CD4-positive, alpha-beta T cell (primary cell): ENCODE measurements around the gene KRTAP21-3. TPM values are rescaled to one million over a fixed set of nuclear protein-coding genes. Genes with fewer than 3 reads are reported as not detected.

Source experiments
- ATAC-seq: fragments of 200-7000 bp; cut with Tn5 transposase; one replicate; pipeline ENCODE4 v1.10.0; 2022; ENCODE audit warnings: mild to moderate bottlenecking; ENCODE audit not compliant: poor library complexity
- CTCF ChIA-PET: fragments of 350-600 bp; sonication (Branson Sonifier 250); formaldehyde crosslinking; loops from one replicate; lab custom pipeline; 2021; ENCODE audit warnings: antibody characterized with exemption, inconsistent platforms; lab: Charles Lee
- POLR2A ChIA-PET: fragments of 350-600 bp; sonication (Branson Sonifier 250); formaldehyde crosslinking; loops from one replicate; lab custom pipeline; 2021; ENCODE audit warnings: antibody characterized with exemption, inconsistent platforms; lab: Charles Lee
- DNase-seq, 14 experiments: peaks; one replicate each; pipeline ENCODE4 v3.0.0-alpha.2; 2013 to 2020; ENCODE audit warnings: mixed read lengths in 2 of 14
- H3K27ac ChIP-seq, 2 donors: one replicate each; pipeline versions ENCODE4 v1.5.1 to v1.7.0; 2013; ENCODE audit warnings: low read length in 2 of 2, low read depth in 1 of 2, mild to moderate bottlenecking in 1 of 2
- H3K27me3 ChIP-seq, 2 experiments: 1 replicate in 1 of 2; 2 replicates in 1 of 2; pipeline versions ENCODE4 v1.6.1 to v1.7.0; 2013; ENCODE audit warnings: low read length in 2 of 2, control low read depth in 1 of 2, mild to moderate bottlenecking in 1 of 2, moderate library complexity in 1 of 2; ENCODE audit not compliant: insufficient read depth in 2 of 2, control insufficient read depth in 1 of 2
- H3K36me3 ChIP-seq: one replicate; pipeline ENCODE4 v1.6.1; 2013; ENCODE audit warnings: low read length, control low read depth; ENCODE audit not compliant: insufficient read depth
- H3K4me1 ChIP-seq: one replicate; pipeline ENCODE4 v1.6.1; 2013; ENCODE audit warnings: low read length, control low read depth; ENCODE audit not compliant: insufficient read depth
- H3K4me3 ChIP-seq: one replicate; pipeline ENCODE4 v1.5.1; 2013; ENCODE audit warnings: mild to moderate bottlenecking, low read length, moderate library complexity
- H3K9me3 ChIP-seq, 2 experiments: 1 replicate in 1 of 2; 2 replicates in 1 of 2; pipeline versions ENCODE4 v1.6.1 to v1.7.0; 2013; ENCODE audit warnings: low read length in 2 of 2, mild to moderate bottlenecking in 2 of 2, control low read depth in 1 of 2, moderate library complexity in 1 of 2; ENCODE audit not compliant: control insufficient read depth in 1 of 2, insufficient read depth in 1 of 2
- H3K27ac Mint-ChIP-seq: one replicate; pipeline ENCODE4 v1.8.0; 2020; ENCODE audit warnings: mixed read lengths
- H3K27me3 Mint-ChIP-seq: one replicate; pipeline ENCODE4 v1.8.0; 2021; ENCODE audit warnings: mixed read lengths
- H3K36me3 Mint-ChIP-seq: one replicate; pipeline ENCODE4 v1.8.0; 2021; ENCODE audit warnings: low read depth, mixed read lengths
- H3K4me1 Mint-ChIP-seq: one replicate; pipeline ENCODE4 v1.8.0; 2021; ENCODE audit warnings: low read depth, mixed read lengths
- H3K4me3 Mint-ChIP-seq: one replicate; pipeline ENCODE4 v1.8.0; 2020; ENCODE audit warnings: mild to moderate bottlenecking, mixed read lengths
- H3K9me3 Mint-ChIP-seq: one replicate; pipeline ENCODE4 v1.8.0; 2020; ENCODE audit warnings: mixed read lengths
- CTCF ChIP-seq: fragments of 200-600 bp; IDR thresholded peaks from one replicate; pipeline ENCODE4 v1.8.0; 2022; ENCODE audit warnings: antibody characterized with exemption, mild to moderate bottlenecking
- intact Hi-C, 2 experiments: fragments of 100-400 bp; cut with DNase I in 1 of 2; cut with micrococcal nuclease in 1 of 2; formaldehyde crosslinking; loops; one replicate each; pipeline versions ENCODE4 v1.15.1 to v1.9.0; 2023 to 2025; cut with DNase I, micrococcal nuclease
- total RNA-seq, 174 experiments: library from RNA in 2 of 174; stranded (reverse) in 2 of 174; gene quantifications; one replicate each; pipeline ENCODE4 v1.2.3 and lab custom pipeline; 2021 to 2026

KRTAP21-3 gene
- total RNA-seq, 2 experiments from 2014 or later, result not detected

GRCh38 chr21:30668776-30669175 lies 49.8 kb downstream of the KRTAP21-3 start:
- no peaks in the 10 kb centered on the region for H3K4me1 Mint-ChIP-seq
- ChIA-PET CTCF (no interaction called here), POLR2A (no interaction called here)
- H3K27ac Mint-ChIP-seq, result no peak overlapping the region
- ATAC-seq (no peak), DNase-seq (no peak)
- peaks cover 8% of the 10 kb centered on the region for H3K9me3 Mint-ChIP-seq
- Histone ChIP-seq H3K4me1 (no peaks in the 10 kb centered on the region), H3K36me3 (no peaks in the 10 kb centered on the region), H3K9me3 (peaks cover 0 to 4% of the 10 kb centered on the region in 2 experiments), H3K4me3 (no peak overlapping the region), H3K27ac (no peak overlapping the region), H3K27me3 (no peaks in the 10 kb centered on the region)
- no peak overlapping the region for H3K4me3 Mint-ChIP-seq
- H3K27me3 Mint-ChIP-seq, result peaks cover 17% of the 10 kb centered on the region
- TF ChIP-seq CTCF, result no peak
- intact Hi-C loops, result no loop called here
- no peaks in the 10 kb centered on the region for H3K36me3 Mint-ChIP-seq

Other genes starting within 250 kb of the KRTAP21-3 start
- gene KRTAP19-1, start 238.4 kb downstream of the KRTAP21-3 start, total RNA-seq, result not detected
- gene KRTAP19-2, start 231.3 kb downstream of the KRTAP21-3 start, total RNA-seq, result not detected
- not detected for gene KRTAP19-3, start 226.8 kb downstream of the KRTAP21-3 start, total RNA-seq
- gene KRTAP19-4, start 221.6 kb downstream of the KRTAP21-3 start, total RNA-seq, result not detected
- not detected for gene KRTAP19-5, start 216.6 kb downstream of the KRTAP21-3 start, total RNA-seq
- gene KRTAP19-6, start 176.9 kb downstream of the KRTAP21-3 start, total RNA-seq, result not detected
- not detected for gene KRTAP19-7, start 157.5 kb downstream of the KRTAP21-3 start, total RNA-seq
- not detected for gene KRTAP22-2, start 128.4 kb downstream of the KRTAP21-3 start, total RNA-seq
- gene KRTAP6-3, start 126.3 kb downstream of the KRTAP21-3 start, total RNA-seq, result not detected
- not detected for gene KRTAP6-2, start 119.9 kb downstream of the KRTAP21-3 start, total RNA-seq
- not detected for gene KRTAP22-1, start 117.7 kb downstream of the KRTAP21-3 start, total RNA-seq
- gene KRTAP6-1, start 104.8 kb downstream of the KRTAP21-3 start, total RNA-seq, result not detected
- not detected for gene KRTAP20-1, start 102.4 kb downstream of the KRTAP21-3 start, total RNA-seq
- not detected for gene KRTAP20-4, start 98.2 kb downstream of the KRTAP21-3 start, total RNA-seq
- not detected for gene KRTAP20-2, start 83.6 kb downstream of the KRTAP21-3 start, total RNA-seq
- gene KRTAP20-3, start 75.9 kb downstream of the KRTAP21-3 start, total RNA-seq, result not detected
- gene KRTAP21-2, start 28.5 kb upstream of the KRTAP21-3 start, total RNA-seq, result not detected
- not detected for gene KRTAP21-1, start 36.7 kb upstream of the KRTAP21-3 start, total RNA-seq
- not detected for gene KRTAP8-1, start 94.5 kb upstream of the KRTAP21-3 start, total RNA-seq
- gene KRTAP7-1, start 111.0 kb upstream of the KRTAP21-3 start, total RNA-seq, result not detected
- gene KRTAP11-1, start 162.8 kb upstream of the KRTAP21-3 start, total RNA-seq, result not detected